ENCODE results near the gene KCTD7.
"Not testable (repeated sequence)": the region's sequence is repeated elsewhere in the genome, so short reads cannot be mapped to it uniquely, and the experiment has no call there.

Gene KCTD7

DNA sequence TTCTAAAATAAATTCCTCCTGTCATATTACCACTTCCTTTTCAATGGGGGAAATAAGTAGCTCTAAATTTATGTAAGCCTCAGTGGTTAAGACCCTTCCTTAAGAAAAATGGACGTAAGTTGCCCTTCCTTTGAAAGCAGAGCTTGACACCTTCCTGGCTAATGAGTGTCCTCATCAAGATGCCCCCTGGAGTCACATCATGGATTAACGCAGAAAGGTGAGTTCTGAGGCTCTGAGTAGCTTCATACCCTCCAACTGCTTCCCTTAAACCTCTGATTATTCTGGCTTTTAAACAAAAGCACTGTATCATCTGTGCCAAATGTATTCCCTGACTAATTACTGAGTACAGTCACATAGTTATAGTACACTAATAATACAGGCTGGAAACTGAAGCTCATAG lies 14.7 kb downstream of the KCTD7 start:
- H3K79me2 ChIP-seq (ENCODE audit: insufficient read depth, low read length): no peaks in the 10 kb centered on the region
- no peaks in the 10 kb centered on the region for H3K9me2 ChIP-seq (ENCODE audit: low read depth, low read length)
- H3K9ac ChIP-seq (ENCODE audit: low read length): no peak overlapping the region
- no peak overlapping the region for H2AFZ ChIP-seq (ENCODE audit: low read length)
- H3K36me3 ChIP-seq (ENCODE audit: insufficient read depth, low read length): peaks cover 53% of the 10 kb centered on the region
- TF ChIP-seq CTCF (IDR thresholded peaks at IDR 0.05; ENCODE audit: low read length) (peak; percentile 27; the same call in 1 of the 2 replicates), EZH2 (IDR thresholded peaks at IDR 0.05; ENCODE audit: borderline replicate concordance, low read length) (no peak)
- H3K4me2 ChIP-seq (ENCODE audit: low read length): no peak overlapping the region
- H3K27me3 ChIP-seq (ENCODE audit: insufficient read depth, low read length): no peaks in the 10 kb centered on the region
- no peak overlapping the region for H3K4me3 ChIP-seq (ENCODE audit: low read depth, low read length, poor library complexity, severe bottlenecking)
- no peaks in the 10 kb centered on the region for H3F3A ChIP-seq (ENCODE audit: insufficient read depth, low read length)
- H3K9me3 ChIP-seq (ENCODE audit: low read length): no peaks in the 10 kb centered on the region
- H3K27ac ChIP-seq (ENCODE audit: low read depth, low read length, poor library complexity, severe bottlenecking): no peak overlapping the region
- H3K4me1 ChIP-seq (ENCODE audit: insufficient read depth, low read length, severe bottlenecking): peaks cover 6% of the 10 kb centered on the region
- H4K20me1 ChIP-seq (ENCODE audit: insufficient read depth, low read length): no peaks in the 10 kb centered on the region

GRCh38 chr7:66651026-66651425 lies 22.3 kb downstream of the KCTD7 start:
- not testable (repeated sequence) for H3F3A ChIP-seq (ENCODE audit: insufficient read depth, low read length)

DNA sequence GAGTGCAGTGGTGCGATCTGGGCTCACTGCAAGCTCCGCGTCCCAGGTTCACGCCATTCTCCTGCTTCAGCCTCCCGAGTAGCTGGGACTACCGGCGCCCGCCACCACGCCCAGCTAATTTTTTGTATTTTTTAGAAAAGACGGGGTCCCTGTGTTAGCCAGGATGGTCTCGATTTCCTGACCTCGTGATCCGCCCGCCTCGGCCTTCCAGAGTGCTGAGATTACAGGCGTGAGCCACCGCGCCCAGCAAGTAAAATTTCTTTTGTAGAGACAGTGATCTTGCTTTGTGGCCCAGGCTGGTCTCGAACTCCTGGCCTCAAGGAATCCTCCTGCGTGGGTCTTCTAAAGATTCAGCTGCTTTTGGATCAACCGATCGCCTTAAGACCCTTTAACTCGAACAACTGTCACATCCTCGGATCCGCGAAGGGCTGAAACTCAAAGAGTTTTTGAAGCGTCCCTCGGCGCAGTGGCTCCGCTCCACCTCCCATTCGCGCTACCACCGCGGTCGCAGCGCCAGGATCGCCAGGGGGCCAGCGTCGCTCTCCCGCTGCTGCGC lies 25.1 kb downstream of the KCTD7 start:
- Histone ChIP-seq H3K9ac (ENCODE audit: low read length) (peak overlapping the region; percentile 83), H3K4me3 (ENCODE audit: low read depth, low read length, poor library complexity, severe bottlenecking) (peak overlapping the region; percentile 81), H3K4me1 (ENCODE audit: insufficient read depth, low read length, severe bottlenecking) (peaks cover 25% of the 10 kb centered on the region), H3K79me2 (ENCODE audit: insufficient read depth, low read length) (0 out of 2 replicates have a peak, but pooled peaks cover 11% of the 10 kb centered on the region), H3K27ac (ENCODE audit: low read depth, low read length, poor library complexity, severe bottlenecking) (peak overlapping the region; percentile 80), H3K4me2 (ENCODE audit: low read length) (peak overlapping the region; percentile 84)
- not testable (repeated sequence) for H3K36me3 ChIP-seq (ENCODE audit: insufficient read depth, low read length); H2AFZ ChIP-seq (ENCODE audit: low read length); H4K20me1 ChIP-seq (ENCODE audit: insufficient read depth, low read length); H3K9me3 ChIP-seq (ENCODE audit: low read length); H3F3A ChIP-seq (ENCODE audit: insufficient read depth, low read length); H3K9me2 ChIP-seq (ENCODE audit: low read depth, low read length); H3K27me3 ChIP-seq (ENCODE audit: insufficient read depth, low read length)
- TF ChIP-seq CTCF (IDR thresholded peaks at IDR 0.05; ENCODE audit: low read length): peak; percentile 19; the same call in 1 of the 2 replicates

More at GRCh38 chr7:66651026-66651425, 22.3 kb downstream of the KCTD7 start:
- H3K9me3 ChIP-seq (ENCODE audit: low read length); H3K4me3 ChIP-seq (ENCODE audit: low read depth, low read length, poor library complexity, severe bottlenecking); H3K9me2 ChIP-seq (ENCODE audit: low read depth, low read length); H4K20me1 ChIP-seq (ENCODE audit: insufficient read depth, low read length); H3K4me2 ChIP-seq (ENCODE audit: low read length); H3K27me3 ChIP-seq (ENCODE audit: insufficient read depth, low read length); H3K9ac ChIP-seq (ENCODE audit: low read length); H3K36me3 ChIP-seq (ENCODE audit: insufficient read depth, low read length); H3K79me2 ChIP-seq (ENCODE audit: insufficient read depth, low read length); H2AFZ ChIP-seq (ENCODE audit: low read length); H3K27ac ChIP-seq (ENCODE audit: low read depth, low read length, poor library complexity, severe bottlenecking): not testable (repeated sequence)
- H3K4me1 ChIP-seq (ENCODE audit: insufficient read depth, low read length, severe bottlenecking): peaks cover 18% of the 10 kb centered on the region
